Hindlimb muscle (tissue), 1 donor: Measurements from ENCODE around the gene OGDH. TPM values are rescaled to one million over a fixed set of nuclear protein-coding genes. Genes with fewer than 3 reads are reported as not detected.

Experiments used
- DNase-seq: peaks from one replicate; pipeline ENCODE4 v3.0.0-alpha.2; 2013
- polyA plus RNA-seq: library from polyadenylated mRNA; unstranded; fragments of 120-200 nt; gene quantifications from one replicate; pipeline ENCODE4 v1.2.1, GENCODE V29; 2013; ENCODE audit not compliant: insufficient read length

OGDH gene
- polyA plus RNA-seq, 1 donor, result 66.4 TPM

DNA sequence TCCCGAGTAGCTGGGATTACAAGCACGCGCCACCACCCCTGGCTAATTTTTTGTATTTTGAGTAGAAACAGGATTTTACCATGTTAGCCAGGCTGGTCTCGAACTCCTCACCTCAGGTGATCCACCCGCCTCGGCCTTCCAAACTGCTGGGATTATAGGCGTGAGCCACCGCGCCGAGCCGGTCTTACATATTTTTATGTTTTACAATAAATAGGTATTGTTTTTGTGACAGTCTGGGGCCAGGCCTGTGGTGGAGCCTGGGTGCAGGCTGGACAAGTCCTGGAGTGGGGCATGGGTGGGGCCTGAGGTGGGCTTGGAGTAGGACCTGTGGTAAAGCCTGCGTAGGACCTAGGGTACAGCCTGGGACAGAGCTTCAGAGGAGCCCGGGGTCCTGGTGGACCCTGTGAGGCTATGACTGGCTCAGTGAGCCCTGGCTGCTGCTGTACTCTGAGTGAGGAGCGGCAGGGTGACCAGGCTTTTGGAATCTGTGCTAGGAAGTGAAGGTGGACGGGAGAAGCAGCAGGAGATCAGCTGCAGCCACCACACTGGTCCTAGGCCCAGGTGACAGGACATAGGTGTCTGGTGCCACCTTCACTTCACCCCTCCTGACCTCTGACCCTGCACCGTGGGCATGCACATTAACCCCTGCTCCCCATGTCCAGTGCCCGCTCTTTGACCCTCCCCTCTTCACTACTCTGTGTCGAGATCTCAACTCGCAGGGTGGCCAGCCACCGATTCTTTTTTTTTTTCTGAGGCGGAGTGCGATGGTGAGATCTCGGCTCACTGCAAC lies 132.6 kb downstream of the OGDH start:
- no peak for DNase-seq

DNA sequence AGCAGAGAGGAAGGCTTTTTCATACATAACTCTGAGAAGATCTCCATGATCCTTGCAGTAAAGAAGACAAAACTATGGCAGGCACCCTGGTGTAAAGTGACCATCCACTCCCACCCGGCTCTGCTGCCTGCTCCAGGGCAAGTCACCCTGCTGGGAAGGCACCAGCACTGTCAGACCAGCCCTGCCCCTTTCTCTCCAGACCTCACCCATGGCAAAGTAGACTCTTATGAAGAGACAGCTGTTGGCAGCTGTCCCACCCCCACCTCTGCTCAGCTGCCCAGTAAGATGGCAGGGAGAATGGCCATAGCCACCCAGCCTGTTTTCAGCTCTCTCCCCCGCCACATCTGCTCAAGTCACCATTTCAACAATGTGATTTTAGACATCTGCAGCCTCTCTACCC lies 133.6 kb downstream of the OGDH start:
- DNase-seq, result no peak

DNA sequence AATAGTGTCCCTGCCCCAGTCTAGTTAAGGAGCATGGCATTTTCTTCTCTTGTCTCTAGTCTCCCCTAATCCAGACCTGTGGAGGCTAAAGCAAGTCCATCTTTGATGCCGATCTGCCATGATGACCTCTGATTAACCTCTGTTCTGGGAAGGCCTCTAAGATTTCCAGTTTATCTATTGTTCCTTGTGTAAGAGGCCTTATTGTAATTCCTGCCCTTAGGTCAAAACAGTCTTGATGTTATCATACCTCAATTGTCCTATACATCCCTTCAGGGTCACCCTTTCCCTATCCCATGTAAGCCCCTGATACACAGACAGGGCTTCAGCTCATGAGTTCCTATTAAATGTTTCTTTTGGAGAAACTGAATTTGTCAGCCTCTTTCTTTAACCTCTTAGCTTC lies 137.3 kb downstream of the OGDH start:
- DNase-seq, result no peak

DNA sequence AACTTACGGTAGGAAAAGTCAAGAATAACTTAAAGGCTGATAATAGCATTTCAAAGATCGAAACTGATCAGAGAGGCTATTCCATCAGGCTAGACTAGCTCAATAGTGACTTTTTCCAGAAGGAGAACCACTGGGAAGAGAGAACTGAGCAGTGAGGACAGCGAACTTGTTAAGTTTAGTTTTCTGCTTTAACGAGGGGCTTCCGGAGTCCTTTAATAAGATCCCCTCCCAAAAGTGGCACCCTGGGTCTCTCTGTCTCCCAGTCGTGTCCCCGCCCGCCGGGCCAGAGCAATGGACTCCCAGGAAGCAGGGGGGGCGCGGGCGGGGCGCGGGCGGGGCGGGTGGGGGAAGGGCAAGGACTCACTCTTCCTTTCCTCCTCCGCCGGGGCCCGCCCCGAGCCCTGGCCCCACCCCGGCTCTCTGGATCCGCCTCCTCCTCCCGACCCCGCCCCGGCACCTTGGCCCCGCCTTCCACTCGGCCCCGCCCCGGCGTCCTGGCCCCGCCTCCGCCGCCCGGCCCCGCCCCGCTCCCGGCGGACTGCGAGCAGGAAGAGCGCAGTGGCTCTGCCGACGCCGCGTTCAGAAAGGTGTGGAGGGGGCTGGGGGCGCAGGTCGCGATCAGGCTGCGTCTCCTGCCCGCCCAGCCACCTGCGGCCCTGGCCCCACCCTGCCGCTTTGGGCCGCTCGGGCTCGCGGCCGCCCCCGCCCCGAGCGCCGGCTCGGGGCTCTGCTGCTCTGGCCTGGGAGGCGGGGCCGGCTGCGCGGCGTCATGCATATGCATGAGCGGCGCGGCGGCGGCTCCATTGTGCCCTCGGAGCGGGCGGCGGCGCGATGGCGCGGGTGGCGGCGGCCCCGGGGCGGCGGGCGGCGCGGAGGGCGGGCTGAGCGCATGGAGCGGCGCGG lies 141.9 kb downstream of the OGDH start, which contains the start of gene ZMIZ2:
Gene ZMIZ2 (plus strand): TSS at position 803 of the 903 bp plus-strand sequence. CDS start 7,403 bp downstream, outside the sequence.
- peak; percentile 91 for DNase-seq

DNA sequence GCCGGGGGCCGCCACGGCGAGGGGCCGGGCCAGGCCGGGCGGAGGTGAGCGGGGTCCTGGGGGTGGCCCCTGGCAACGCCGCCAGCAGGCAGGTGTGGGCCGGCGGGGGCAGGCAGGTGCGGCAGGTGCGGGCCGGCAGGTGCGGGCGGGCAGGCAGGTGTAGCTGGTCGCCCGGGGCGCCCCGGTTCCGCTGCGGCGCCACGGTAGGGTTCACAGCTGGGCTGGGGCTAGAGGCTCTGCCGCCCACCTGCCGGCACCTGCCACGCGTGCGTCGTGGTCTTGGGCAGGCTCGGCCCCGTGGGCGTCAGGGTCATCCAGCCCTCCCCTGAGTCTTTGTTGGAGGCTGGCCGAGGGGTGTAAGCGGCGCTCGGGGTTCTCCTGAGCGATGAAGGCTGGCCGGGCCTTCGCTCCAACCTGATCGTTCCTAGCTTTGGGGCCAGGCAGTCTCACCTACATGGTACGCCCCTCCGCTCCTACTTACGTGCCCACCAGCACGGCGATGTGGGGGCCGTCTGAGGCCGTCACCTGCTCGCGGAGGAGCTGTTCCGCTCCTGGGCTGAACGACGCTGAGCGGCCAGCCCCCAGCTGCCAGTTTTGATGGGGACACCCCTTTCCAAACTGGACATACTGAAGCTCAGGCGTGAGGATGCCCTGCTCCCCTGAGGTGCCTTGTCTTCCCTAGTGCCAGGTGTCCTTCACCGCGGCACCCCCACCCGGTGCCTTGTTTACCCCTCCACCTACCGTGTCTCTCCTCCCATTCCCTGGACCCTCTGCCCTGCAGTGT lies 142.7 kb downstream of the OGDH start:
- no peak for DNase-seq

- DNase-seq, result no peak
Observed at GRCh38 chr7:44749992-44750391, 143.6 kb downstream of the OGDH start.

DNA sequence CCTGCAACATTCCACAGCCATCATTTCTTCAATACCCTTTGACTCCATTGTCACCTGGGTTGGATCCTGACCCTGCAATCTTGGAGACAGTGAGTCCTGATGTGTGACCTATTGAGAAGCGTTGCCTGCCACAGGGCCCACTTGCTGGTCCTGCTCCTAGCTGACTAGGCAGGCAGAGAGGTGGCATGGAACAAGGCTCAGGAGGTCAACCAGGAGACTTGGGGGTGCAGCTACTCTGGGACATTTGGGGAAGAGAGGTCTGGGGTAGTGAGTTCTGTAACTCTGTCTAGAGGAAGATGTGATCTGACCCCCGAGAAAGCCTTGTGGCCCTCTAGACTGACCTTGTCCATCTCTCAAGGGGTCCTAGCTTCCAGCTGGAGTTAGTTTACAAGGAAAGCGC lies 144.0 kb downstream of the OGDH start:
- DNase-seq, result no peak

DNA sequence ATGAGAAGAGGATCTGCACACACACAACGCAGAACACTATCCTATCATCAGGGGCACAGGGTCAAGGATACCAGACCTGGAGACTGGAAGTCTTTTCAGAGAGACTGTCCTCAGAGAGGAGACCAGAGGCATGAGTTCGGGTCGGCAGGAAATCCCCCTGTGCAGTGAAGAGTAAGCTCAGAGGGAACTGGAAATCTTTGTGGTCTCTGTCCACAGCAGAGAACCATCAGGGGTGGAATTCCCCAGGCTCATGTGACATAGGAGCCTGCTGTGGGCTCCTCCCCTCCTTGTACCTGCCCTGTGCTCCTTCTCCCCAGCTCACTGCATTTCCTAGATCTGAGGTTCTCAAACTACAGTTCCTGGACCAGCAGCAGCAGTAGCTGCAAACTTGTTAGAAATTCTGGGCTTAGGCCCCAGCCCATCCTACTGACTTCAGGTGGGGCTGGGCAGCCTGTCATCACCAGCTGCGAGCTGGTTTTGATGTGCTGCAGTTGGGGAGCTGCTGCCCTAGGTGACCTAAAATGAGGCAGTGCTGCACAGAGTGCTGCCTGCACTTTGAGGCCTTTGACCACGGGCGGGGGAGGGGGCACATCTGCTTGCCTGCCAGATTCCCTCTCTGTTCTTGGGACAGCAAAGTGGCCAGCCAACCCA lies 144.6 kb downstream of the OGDH start:
- no peak for DNase-seq

DNA sequence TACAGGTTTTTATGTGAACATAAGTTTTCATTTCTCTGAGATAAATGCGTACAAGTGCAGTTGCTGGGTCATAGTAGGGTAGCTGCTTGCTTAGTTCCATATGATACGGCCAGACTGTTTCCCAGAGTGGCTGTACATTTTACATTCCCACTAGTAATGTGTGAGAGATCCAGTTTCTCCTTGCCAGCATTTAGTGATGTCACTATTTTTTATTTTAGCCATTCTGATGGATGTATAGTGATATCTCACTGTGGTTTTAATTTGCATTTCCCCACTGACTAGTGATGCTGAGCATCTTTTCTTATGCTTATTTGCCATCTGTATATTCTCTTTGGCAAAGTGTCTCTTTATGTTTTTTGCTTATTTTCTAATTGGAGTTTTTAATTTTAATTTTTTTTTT lies 146.4 kb downstream of the OGDH start:
- no peak for DNase-seq

DNA sequence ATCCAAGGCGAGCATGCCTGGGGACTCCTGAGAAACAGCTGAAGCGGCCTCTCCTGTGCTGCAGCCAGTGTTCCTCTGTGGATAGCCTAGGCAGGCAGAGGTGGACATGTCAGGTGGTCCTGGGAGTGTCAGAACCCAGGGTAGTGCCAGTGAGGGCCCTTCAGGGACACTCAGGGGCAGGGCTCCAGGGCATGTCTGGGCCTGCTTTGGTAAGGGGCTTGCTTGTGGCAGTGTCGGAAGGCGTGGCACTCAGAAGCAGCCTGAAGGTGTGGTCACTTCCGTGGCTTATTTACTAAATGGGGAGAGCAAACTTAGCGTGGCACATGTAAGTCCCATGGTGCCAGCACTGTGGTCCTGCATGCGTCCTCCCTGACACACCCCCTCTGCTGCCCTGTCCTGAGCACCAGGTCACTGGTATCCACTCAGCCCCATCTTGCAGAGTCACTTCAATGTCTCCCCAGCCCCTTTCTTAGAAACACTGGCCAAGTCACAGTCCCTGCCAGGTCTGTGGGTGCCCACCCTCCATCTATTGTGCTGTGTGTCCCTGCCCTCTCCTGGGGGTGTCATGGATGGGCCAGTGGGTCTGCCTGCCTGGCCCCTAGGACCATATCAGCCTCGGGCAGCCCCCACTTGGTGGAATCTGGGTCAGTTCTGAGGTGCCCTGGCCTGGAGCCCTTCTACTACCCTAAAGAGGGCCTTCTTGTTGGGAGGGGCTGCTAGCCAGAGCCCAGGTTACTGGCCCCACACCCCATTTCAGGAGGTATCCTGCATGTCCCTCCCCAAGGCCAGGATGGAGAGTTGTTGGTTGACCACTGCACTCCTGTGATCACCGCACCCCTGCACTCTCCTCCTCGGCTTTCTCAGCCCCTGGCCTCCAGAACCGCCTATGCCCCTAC lies 148.6 kb downstream of the OGDH start:
- DNase-seq, result no peak

DNA sequence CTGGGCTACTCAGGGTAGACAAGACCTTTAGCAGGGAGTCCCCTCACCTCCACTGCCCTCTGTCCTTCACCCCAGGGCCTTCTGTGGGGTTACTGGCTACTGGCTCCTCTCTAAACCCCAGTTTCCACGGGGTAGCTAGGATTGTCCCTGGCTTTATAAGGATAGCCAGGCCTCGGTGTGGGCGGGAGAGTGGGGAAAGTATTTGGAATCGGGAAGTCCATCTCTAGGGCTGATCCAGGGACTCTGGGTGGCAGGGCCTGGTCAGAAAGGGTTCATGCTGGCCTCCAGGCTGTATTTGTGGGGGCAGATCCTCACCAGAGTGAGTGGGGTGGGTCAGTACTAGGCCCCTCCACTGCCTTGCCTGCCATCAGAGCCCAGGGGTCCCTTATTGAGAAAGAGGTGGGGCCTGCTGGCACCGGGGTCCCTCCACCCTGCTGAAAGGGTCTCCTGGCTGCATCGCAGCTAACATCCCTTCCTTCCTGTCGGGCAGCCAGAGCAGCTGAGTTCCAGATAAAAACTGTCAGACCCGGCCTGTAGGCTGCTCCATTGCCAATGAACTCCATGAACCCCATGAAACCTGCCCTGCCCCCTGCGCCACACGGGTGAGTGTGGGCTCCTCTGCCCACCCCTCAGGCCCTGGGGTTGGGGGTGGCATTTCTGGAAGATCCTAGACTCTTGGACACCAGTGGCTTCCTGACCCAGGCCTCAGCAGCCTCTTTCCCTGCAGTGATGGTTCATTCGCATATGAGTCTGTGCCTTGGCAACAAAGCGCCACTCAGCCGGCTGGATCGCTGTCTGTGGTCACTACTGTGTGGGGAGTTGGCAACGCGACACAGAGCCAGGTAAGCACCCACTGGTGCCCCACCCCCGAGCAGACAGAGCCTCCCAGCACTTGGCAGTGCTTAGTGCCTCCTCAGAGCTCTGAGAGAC lies 149.5 kb downstream of the OGDH start:
- DNase-seq, result no peak

DNA sequence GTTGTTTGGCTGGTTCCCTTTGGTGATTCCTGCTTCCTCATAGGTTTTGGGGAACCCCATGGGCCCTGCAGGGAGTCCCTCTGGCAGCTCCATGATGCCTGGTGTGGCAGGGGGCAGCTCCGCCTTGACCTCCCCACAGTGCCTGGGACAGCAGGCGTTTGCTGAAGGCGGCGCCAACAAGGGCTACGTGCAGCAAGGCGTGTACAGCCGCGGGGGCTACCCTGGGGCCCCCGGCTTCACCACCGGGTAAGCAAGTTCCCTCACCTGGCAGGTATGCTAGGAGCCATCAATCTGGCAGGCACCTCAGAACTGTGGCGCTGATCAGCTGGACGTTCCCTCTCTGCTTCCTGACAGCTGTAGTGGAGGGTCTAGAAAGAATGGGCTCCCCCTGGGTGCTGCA lies 150.5 kb downstream of the OGDH start:
- DNase-seq, result no peak

DNA sequence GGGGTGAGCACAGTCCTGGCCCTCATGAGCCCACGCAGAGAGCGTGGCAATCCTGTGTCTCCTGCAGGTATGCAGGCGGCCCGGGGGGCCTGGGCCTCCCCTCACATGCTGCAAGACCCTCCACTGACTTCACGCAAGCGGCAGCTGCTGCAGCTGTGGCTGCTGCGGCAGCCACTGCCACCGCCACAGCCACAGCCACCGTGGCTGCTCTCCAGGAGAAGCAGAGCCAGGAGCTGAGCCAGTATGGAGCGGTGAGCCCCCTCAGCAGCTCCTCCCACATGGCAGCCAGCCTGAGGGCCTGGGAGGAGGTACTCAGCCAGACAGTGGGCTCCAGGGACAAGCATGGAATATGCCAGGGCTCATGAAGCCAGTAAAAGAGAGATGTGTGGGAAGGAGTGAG lies 150.9 kb downstream of the OGDH start:
- DNase-seq, result peak; percentile 82

DNA sequence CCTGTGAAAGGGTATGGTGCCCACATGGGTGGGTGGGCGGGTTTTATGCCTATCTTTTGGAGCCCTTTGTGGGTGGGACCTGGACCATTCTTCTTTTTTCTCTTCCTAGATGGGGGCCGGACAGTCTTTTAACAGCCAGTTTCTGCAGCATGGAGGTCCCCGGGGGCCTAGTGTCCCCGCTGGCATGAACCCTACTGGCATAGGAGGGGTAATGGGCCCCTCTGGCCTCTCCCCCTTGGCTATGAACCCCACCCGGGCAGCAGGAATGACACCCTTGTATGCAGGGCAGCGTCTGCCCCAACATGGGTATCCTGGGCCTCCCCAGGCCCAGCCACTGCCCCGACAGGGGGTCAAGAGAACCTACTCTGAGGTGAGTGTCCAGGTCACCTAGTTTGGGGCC lies 151.3 kb downstream of the OGDH start:
- DNase-seq, result no peak

Other genes with a start within 250 kb of the OGDH start
- gene NUDCD3, start 116.0 kb upstream of the OGDH start, polyA plus RNA-seq, result 84.1 TPM
- gene NPC1L1, start 65.3 kb upstream of the OGDH start, polyA plus RNA-seq, result 0.08 TPM
- gene DDX56, start 32.7 kb upstream of the OGDH start, polyA plus RNA-seq, result 54.0 TPM
- 91.0 TPM for gene TMED4, start 24.4 kb upstream of the OGDH start, polyA plus RNA-seq
- 44.4 TPM for gene ZMIZ2, start 142.2 kb downstream of the OGDH start, polyA plus RNA-seq
- 647 TPM for gene PPIA, start 190.1 kb downstream of the OGDH start, polyA plus RNA-seq
- 132 TPM for gene H2AZ2, start 241.5 kb downstream of the OGDH start, polyA plus RNA-seq